ENCODE data around the gene ST3GAL3. TPM values are rescaled to one million over a fixed set of nuclear protein-coding genes. Genes with fewer than 3 reads are reported as not detected.
A peak's percentile ranks its signal among the peaks of the same experiment; 100 is the strongest.

Gene ST3GAL3
- total and polyA plus RNA-seq, 2 experiments from 2014 or later: 4.5 to 7.0 TPM

- TF ChIP-seq ZNF462 (CRISPR knock-in tag; IDR thresholded peaks at IDR 0.05) (no peak), STAT1 (IDR thresholded peaks at IDR 0.05; ENCODE audit: unreplicated experiment) (no peak)
Observed at GRCh38 chr1:43842175-43842498, 134.8 kb downstream of the ST3GAL3 start (continued).

GRCh38 chr1:43843684-43844083, 136.3 kb downstream of the ST3GAL3 start:
- Histone ChIP-seq H3K9me2 (ENCODE audit: insufficient read depth) (no peaks in the 10 kb centered on the region), H3K36me3 (ENCODE audit: insufficient read depth) (peaks cover 6% of the 10 kb centered on the region; the same call in 1 of the 2 replicates), H3K79me2 (replicated peaks; ENCODE audit: insufficient read depth) (no peaks in the 10 kb centered on the region), H3K4me2 (no peak overlapping the region), H2AFZ (no peak overlapping the region), H4K20me1 (replicated peaks; ENCODE audit: insufficient read depth) (no peaks in the 10 kb centered on the region), H3K4me1 (ENCODE audit: insufficient read depth) (peaks cover 31% of the 10 kb centered on the region), H3K4me3 (no peak overlapping the region), H3K27me3 (ENCODE audit: insufficient read depth) (no peaks in the 10 kb centered on the region), H3K27ac (ENCODE audit: low read depth) (no peak overlapping the region), H3F3A (replicated peaks; ENCODE audit: low read depth) (no peaks in the 10 kb centered on the region; the same call in 1 of the 2 replicates)
- Mint-ChIP-seq H3K27ac (no peak overlapping the region), H3K4me3 (no peak overlapping the region), H3K9me3 (peaks cover 21% of the 10 kb centered on the region), H3K36me3 (ENCODE audit: low read depth) (peaks cover 33% of the 10 kb centered on the region), H3K27me3 (ENCODE audit: insufficient read depth, low read depth, poor library complexity) (no peaks in the 10 kb centered on the region), H3K4me1 (peaks cover 41% of the 10 kb centered on the region)
- TF ChIP-seq EZH2 (IDR thresholded peaks at IDR 0.05; ENCODE audit: low read depth, unreplicated experiment) (no peak), CTCF (conservative IDR thresholded peaks at IDR 0.05; ENCODE audit: low read depth in 2 of 2) (peak; percentile 20 to 62; a peak in 2 of 4 replicates)
- ATAC-seq (no peak), DNase-seq (ENCODE audit: low spot score) (no peak)

Measured in GM23338 (cell line).